IPS-NIHi7 (cell line): Measurements from ENCODE around the gene CHMP4B.

Experiments used
- DNase-seq: peaks from one replicate; pipeline ENCODE4 v3.0.0; 2012; ENCODE audit warnings: mixed read lengths; ENCODE audit errors: extremely low spot score

CHMP4B gene

DNA sequence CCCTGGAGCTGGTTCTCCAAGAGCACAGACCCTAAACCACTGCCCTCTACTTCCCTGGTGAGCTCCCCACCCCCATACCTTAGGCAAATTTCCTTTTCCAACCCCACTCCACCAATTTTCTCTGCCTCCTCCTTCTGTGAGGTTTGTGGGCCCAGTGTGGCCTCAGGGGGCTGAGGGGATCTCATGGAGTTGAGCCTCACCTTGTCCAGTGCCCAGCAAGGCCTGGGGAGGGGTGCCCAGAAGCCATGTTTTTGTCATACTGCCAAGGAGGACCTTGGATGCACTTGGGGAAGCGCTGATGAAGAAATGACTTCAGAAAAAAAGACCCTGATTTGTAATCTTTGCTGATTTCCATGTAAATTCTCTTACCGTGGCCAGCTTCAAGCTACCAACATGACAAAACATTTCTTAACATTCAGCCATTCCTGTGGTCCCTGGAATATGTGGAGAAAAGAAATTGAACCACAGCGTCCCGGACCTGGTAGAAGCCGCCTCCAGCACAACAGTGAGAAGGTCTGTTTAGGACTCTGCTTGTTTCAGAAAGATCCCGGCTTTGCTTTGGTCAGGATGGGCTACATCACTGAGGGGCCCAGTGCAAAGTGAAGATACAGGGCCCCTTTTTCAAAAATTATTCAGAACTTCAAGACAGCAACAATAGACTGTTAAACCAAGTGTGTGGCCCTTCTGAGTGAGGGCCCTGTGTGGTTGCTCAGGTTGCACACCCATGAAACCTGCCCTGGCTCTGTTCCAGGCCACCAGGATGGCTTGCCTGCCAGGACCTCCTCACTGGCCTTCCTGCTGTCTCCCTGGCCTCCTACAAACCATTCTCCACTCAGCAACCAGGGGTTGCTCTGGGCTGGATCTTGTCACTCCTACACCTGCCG is 52.5 kb downstream of the CHMP4B start:
- DNase-seq, result no peak

DNA sequence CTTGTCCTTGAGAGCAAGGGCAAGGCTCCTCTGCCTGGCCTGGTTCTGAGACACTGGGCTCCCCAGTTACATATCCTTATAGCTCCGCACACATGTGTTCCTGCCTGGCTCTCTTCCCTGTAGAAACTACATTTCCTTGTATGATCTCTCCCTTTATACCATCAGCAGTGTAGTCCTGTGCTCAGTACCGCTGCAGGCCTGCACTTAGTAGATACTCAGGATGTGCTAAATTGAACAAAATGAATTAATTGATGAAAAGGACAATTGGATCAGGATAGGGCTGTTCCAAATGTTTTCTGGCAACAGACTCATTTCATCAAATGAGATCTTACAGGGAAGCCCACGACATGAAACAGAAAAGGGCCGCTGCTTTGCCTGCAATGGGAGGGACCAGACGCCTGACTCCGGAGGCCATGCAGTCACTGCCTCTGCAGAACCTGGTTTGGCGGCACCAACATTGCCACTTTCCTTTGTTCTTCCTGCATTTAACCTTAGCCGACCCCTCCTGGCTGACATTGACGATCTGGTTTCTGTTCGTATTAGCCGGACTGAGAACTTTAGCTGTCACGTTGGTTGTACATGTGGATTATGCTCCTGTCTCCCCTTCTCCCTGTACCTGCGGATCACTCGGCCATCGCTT is 53.3 kb downstream of the CHMP4B start:
- DNase-seq, result no peak

DNA sequence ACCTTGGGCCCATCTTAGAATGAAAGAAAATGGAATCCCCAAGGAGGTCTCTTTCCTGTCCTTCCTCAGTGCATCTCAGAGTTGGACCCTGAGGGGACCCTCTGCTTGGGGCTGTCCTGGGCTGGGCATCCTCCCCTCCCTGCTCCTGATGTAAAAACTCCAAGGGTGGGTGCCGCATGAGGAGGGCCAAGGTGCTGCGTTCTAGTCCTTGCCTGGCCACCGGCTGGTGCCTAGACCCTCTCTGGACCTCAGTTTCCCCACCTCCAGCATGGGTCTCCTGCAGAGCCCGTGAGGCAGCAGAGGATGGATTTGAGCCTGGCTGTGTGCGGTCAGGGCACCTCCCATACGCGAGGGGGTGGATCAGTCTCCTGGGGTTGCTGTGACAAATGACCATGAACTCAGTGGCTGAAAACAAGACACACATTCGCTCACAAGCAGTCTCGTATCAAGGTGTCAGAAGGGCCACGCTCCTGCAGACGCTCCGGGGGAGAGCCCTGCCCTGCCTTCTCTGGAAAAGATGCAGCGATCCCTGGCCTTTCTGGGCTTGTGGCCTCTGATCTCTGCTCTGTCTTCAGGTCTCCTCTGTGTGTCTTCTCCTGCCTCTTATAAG is 54.7 kb downstream of the CHMP4B start:
- no peak for DNase-seq

DNA sequence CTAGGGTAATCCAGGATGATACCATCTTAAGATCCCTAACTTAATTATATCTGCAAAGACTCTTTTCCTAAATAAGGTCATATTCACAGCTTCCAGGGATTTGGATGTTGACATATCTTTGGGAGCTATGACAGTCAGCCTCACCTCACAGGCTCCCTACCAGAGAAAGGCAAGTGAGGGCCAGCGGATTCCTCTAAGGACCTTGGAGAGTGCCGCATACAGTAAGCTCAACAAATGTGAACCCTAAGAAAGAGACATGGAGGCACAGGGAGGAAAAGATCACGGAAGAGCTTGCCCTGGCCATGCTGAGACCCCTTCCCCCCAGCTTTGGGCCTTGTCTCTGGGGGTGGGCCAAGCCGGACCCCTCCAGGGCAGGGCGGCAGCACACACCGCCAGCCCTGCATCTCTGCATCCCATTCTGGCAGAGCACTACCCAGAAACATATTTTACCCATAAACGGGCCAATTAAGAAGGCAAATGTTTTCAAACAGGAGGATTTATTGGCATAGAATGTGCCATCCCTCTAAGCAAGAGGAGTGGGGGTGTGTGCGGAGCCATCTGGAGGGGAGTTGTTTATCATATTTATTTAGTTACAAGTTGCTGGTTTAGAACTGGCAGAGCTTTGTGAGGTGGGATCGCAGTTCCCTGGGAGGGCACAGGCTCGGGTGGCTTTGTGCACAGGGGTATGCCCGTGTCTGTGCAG is 55.4 kb downstream of the CHMP4B start:
- peak; percentile 50 for DNase-seq

DNA sequence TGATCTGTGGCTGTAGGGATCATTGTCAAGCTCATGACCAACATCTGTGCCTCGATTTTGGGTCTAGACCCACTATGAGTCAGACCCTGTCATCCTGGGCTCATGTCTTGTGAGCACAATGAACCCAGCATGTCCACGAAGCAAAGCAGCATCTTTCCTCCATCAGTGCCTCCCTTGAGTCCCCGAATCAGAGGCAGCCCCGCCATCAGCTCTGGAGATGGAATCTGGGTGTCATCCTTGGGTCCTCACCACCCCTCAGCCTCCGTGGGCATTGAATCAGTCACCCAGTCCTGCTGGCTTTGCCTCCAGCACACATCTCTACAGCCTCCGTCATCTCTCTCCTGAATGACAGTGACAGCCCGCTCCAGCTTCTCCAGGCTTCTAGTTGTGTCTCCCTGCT is 56.9 kb downstream of the CHMP4B start:
- no peak for DNase-seq

DNA sequence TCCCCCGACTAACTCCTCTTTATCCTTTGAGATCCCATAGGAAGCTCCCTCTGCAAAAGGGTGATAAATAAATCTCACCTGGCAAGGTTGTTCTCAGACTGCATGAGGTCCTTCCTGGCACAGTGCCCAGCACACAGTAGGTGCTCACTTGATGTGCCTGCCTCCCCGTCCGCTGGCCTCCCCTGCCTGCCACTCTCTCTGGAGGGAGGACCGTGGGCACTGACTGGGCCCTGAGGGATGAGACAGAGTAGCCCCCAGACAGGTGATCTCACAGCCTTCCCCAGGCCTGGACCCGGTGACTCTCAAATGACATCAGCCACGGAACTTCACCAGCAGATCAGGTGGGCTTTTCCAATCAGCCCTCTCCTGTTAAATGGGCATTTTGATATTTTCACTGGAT is 57.4 kb downstream of the CHMP4B start:
- DNase-seq, result no peak

DNA sequence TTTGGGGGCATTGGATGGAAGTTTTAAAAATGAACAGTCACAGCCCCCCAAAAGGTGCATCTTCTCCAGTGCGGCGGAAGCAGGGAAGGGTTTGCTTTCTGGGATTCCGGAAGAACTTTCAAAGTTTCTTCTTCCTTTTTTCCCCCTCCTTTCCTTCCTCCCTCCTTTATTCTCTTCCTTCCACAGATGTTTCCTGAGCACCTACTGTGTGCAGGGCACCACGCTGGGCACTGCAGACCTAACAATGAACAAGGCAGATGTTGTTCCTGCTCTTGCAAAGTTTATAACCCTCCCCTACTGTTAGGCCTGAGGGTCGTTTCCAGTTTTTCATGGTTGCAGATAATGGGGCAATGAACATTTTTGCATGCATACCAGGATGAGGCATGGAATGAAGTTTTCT is 58.1 kb downstream of the CHMP4B start:
- no peak for DNase-seq

DNA sequence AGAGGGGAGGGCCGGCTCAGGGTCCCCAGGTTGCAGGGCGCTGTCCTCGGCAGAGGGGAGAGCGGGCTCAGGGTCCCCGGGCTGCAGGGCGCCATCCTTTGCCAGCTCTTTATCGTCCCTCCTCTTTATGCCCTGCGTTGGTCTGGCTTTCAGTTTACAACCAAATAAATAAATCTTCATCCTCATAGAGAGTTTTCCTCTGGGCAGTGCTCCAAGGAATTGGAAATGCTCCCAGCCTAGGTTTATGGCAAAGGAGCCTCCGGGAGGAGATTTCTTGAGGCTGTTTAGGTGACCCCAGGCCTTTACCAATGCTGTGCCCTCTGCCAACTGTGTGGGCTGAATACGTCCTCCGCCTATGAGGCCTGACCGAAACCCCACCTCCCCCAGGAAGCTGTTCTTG is 60.2 kb downstream of the CHMP4B start:
- DNase-seq, result no peak

DNA sequence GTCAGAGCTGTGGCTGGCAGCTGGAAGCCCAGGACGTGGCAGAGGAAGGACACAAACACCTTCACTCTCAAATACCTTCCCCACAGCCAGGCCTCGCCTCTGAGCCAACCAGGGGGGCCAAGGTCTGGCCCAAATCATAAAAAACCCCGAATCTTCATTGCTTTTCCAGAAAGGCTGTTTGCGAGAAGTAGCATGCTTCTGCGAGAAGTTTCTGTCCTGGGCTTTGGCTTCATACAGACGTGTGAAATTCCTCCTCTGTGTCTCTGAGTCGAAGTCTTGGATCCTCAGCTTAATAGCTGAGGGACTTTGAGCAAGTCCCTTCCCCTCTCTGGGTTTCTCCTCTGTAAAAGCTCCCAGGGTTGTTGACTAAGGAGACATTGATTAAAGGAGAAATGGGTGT is 63.0 kb downstream of the CHMP4B start:
- DNase-seq, result no peak

DNA sequence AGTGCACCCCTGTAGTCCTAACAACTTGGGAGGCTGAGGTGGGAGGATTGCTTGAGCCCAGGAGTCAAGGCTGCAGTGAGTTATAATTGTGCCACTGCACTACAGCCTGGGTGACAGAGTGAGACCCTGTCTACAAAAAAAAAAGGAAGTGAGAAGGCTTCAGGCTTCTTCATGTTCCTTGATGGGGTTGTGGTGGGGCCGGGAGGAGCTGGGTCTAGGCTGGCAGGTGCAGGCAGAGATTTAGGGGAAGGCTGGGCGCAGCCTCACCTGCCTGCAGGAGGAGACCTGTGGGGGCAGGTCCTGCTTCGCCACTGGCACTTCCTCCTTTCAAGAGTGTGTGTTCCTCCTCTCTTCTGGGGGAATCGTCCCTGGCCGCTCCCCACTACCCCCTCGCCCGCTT is 63.9 kb downstream of the CHMP4B start:
- DNase-seq, result no peak

DNA sequence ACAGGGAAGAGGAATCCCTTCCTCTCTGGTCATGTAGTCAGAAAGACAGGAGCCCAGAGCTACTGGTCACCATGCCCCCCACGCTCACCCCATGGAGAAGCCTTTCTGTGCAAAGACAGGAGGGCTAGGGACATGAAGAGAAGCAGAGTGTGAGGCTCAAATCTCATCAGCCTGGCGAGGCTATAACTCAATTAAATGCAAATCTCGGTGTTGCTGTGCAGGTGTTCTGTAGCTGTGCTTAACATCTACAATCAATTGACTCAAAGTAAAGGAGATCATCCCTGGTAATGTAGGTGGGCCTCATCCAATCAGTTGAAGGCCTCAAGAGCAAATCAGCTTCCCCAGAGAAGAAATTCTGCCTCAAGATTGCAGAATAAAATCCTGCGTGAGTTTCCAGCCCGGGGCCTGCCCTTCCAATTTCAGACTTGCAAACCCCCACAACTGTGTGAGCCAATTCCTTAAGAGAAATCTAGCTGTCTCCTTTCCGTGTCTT is 64.4 kb downstream of the CHMP4B start:
- DNase-seq, result no peak

DNA sequence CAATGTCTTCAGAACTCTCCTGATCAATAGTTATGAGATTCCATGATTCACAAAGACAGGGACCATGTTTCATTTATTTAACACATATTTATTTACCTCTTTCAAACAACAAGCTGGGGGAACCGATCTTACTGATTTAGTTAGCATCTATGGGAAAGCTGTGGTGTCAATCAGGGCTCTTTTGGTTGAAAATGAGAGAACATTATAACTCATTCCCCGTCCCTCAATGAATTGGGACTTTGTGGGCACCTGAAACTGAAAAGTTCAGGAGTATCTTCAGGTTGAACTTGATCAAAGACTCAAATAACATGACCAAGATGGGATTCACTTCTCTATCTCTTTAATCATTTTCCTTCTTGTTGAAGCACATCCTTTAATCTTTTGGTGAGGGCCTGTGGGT is 67.4 kb downstream of the CHMP4B start:
- DNase-seq, result no peak

DNA sequence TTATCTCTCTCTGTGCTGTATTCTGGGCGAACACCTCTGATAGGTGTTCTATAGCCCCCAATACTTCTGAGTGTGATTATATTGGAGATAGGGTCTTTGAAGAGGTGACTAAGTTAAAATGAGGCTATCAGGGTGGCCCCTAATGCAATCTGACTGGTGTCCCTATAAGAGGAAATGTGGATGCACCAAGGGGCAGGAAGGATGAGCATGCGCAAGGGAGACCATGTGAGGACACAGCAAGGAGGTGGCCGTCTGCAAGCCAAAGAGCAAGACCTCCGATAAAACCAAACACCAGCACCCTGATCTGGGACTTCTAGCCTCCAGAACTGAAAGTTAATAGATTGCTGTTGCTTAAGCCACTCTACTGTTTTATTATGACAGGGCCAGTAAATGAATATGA is 69.2 kb downstream of the CHMP4B start:
- DNase-seq, result no peak

DNA sequence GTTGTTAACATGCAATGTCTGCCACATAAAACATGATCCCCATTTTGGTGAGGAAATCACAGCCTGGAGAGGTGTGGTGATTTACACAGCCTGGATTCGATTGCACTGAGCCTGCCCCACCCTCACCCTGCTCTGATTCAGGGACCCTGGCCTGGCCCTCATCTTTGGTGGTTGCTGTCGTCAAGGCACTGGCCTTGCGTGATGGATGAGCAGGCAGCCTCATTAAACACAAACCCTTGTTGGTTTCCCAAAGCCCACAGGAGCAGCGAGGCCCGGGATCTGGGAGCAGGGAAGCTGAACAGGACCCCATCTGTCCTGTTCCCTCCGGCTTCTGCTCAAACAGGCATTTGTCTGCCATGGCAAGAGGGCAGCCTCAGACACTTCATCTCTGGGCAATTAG is 70.8 kb downstream of the CHMP4B start:
- no peak for DNase-seq

DNA sequence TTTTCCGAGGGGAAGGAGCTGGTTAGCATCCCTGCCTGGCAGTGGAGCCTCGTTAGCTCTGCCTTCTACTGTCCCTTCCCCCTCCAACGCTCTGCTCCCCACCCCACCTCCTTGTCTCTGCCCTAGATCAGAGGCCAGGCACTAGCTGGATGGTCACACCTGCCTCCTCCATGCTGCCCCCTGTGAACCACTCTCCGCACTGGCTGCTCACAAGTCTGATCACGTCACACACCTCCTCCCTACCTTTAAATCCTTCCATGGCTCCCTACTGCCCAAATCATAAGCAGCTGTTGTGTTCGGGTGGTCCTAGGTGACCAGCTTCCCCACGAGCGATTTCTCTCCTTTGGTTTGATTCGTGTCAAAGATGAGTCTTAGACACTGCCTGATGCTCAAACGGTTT is 71.3 kb downstream of the CHMP4B start:
- no peak for DNase-seq

DNA sequence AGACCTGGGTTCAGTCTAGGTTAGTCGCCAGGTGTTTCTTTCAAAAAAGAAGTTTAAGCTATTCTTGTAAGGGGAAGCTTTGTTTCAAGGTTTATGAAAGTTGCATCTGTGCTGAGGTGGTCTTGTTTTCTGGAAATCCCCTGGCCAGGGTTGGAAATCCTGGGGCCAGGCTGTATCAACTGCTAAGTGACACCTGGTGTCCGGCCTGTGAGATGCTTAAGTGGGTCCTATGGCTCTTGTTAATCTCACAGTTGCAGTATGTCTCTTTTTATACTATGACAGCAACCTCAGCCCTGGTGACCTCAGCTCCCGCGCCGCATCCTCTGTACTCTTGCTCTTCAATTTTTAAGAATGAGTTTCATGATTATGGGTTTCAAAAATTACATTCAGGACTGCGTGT is 72.0 kb downstream of the CHMP4B start:
- DNase-seq, result no peak

DNA sequence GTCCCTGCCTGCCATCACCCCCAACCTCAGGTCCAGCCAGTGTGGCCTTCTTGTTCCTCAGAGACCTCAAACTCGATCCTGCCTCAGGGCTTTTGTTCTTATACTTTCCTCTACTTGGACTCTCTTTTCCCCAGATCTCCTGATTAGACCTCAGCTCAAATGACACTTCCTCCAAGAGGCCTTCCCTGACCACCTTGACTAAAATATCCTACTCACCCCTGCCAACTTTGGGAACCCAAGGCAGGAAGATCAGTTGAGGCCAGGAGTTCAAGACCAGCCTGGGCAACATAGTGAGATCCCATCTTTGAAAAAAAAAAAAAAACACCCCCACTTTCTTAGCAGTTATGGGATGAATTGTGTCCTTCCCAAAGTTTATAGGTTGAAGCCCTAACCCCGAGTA is 73.5 kb downstream of the CHMP4B start:
- DNase-seq, result no peak

DNA sequence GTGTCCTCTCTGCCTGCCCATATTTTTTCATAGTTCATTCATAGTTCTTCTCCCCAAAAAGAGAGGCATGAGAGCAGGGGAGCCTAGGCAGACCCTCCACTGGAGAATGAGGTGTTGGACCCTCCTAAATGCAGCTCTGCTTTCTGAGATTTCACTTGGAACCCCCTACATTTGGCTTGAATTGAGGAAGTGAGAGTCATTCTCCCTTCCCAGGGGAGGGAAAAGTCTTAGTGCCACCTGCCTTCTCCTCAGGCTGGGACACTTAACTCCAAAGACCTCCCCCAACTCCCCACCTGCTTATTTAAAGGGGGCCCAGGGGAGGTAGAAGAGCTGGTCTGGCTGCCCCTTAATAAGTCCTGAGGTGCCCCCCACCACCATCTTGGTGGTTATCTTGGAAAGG is 78.2 kb downstream of the CHMP4B start:
- no peak for DNase-seq

DNA sequence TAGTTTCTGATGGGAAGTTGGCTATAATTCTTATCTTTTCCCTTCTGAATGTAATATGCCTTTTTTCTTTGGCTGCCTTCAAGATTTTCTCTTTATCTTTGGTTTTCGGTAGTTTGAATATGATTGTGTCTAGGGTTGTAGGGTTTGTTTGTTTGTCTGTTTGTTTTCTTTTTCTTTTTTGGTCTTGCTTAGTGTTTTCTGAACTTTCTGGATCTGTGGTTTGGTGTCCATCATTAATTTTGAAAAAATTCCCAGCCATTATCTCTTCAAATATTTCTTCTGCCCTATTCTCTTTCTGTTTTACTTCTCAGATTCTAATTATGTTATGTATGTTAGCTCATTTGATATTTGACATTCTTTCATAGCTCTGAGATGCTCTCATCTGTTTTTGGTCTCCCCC is 79.4 kb downstream of the CHMP4B start:
- DNase-seq, result no peak

DNA sequence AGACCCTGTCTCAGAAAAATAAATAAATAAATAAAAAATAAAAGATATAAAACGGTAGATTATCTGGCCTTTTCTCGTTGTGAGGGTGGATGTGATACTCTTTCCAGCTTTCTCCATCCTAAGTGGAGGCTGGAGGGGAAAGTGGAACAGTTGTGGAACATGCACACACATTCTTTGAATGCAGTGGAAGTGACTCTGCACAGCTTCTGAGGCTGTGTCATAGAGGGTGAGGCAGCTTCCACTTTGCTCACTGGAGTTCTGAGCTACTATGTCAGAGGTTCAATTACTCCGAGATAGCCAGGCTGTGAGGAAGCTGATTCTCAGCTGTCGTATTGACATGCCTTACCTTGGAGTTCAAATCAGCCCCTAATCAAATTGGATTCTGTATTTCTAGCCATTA is 82.2 kb downstream of the CHMP4B start:
- DNase-seq, result no peak

DNA sequence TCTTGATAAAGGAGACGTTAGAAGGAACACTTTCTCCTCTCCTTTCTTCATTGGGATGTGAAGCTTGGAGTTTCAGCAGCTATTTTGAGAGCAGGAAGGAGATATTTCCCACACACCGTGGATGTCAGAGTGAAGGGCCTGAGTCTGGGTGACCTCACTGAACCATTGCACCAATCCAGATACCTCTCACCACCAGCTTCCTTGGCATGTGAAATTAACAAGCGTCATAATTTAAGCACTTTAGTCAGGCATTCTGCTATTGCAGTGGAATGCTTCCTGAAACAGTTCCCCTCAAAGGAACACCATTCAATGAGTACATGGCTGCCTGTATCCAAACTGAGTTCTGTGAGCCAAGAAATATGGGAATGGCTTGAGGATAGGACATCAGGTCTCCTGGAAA is 83.7 kb downstream of the CHMP4B start:
- DNase-seq, result no peak

DNA sequence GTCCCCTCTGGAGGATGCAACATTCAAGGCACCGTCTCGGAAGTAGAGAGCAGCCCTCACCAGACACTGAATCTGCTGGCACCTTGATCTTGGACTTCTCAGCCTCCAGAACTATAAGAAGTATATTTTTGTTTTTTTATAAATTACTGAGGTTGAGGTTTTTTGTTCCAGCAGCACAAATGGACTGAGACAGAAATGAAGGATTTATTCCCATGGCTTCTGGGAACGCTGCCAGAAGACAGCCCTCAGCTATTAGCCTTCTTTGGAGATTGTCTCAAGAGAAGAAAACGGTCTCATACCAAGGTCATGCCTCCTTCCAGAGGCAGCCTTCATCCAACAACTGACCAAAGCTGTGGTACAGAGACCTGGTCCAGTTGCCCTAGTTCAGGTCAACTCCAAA is 85.4 kb downstream of the CHMP4B start:
- no peak for DNase-seq
